Measurements from ENCODE around the gene SNCAIP. TPM values are rescaled to one million over a fixed set of nuclear protein-coding genes. Genes with fewer than 3 reads are reported as not detected.

Gene SNCAIP
- total and polyA plus RNA-seq, 2 experiments from 2014 or later, result 6.1 to 11.9 TPM

DNA sequence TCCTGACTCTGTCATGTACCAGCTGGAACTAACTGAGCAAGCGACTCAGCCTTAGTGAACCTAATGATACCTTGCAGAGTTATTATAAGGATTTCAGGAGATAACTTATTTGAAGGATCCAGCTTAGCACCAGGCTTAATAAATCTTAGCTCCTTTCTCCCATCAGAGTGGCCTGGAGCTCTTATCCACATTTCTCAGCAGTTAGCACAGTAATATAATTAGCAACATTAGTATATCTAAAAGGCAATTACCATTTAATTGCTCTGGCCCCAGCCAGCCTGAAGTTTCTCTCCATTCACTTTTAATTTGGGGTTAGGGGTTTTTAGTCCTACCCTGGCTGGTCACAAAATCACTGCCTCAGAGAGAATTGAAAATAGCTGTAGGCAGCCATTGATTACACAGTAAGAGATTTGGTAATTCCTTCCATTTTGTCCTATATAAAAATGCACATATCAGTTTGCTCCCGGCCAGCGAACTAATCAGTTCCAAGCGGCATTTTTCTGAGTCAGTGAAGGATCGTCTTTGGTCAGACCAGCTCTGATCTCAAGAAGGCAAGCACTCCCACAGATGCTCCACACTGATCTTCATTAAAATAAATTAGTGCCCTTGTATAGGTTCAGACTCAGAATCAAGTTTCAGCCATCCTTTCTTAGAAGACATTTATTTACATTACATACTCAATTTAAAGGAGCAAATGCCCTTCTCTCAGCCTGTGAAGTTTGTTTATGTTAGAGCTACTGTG lies 56.6 kb downstream of the SNCAIP start:
- H3K4me3 ChIP-seq, result peak overlapping the region; percentile 16
- ATAC-seq, result peak; percentile 69
- no peaks in the 10 kb centered on the region for H3K79me2 ChIP-seq (replicated peaks; ENCODE audit: insufficient read depth)
- H3K4me1 ChIP-seq (ENCODE audit: insufficient read depth), result peaks cover 35% of the 10 kb centered on the region
- H3K9me2 ChIP-seq (ENCODE audit: insufficient read depth), result peaks cover 7% of the 10 kb centered on the region; the same call in 1 of the 2 replicates
- 0 out of 2 replicates have a peak, but pooled peaks cover 4% of the 10 kb centered on the region for H3F3A ChIP-seq (replicated peaks; ENCODE audit: low read depth)
- H3K4me2 ChIP-seq, result peak overlapping the region; percentile 72
- no peaks in the 10 kb centered on the region for H3K27me3 ChIP-seq (ENCODE audit: insufficient read depth)
- Mint-ChIP-seq H3K4me1 (peaks cover 26% of the 10 kb centered on the region), H3K9me3 (no peaks in the 10 kb centered on the region), H3K27ac (0 out of 2 replicates have a peak overlapping the region, but pooled peaks have one; percentile 61), H3K4me3 (peak overlapping the region; percentile 27; the same call in 1 of the 3 replicates), H3K36me3 (ENCODE audit: low read depth) (no peaks in the 10 kb centered on the region), H3K27me3 (ENCODE audit: insufficient read depth, low read depth, poor library complexity) (peaks cover 3% of the 10 kb centered on the region)
- H4K20me1 ChIP-seq (replicated peaks; ENCODE audit: insufficient read depth), result no peaks in the 10 kb centered on the region
- H3K36me3 ChIP-seq (ENCODE audit: insufficient read depth), result no peaks in the 10 kb centered on the region
- TF ChIP-seq JUNB (IDR thresholded peaks at IDR 0.05; ENCODE audit: unreplicated experiment), result no peak
- TF ChIP-seq EZH2phosphoT487 (IDR thresholded peaks at IDR 0.05; ENCODE audit: unreplicated experiment), result no peak
- TF ChIP-seq, protein P1, sequence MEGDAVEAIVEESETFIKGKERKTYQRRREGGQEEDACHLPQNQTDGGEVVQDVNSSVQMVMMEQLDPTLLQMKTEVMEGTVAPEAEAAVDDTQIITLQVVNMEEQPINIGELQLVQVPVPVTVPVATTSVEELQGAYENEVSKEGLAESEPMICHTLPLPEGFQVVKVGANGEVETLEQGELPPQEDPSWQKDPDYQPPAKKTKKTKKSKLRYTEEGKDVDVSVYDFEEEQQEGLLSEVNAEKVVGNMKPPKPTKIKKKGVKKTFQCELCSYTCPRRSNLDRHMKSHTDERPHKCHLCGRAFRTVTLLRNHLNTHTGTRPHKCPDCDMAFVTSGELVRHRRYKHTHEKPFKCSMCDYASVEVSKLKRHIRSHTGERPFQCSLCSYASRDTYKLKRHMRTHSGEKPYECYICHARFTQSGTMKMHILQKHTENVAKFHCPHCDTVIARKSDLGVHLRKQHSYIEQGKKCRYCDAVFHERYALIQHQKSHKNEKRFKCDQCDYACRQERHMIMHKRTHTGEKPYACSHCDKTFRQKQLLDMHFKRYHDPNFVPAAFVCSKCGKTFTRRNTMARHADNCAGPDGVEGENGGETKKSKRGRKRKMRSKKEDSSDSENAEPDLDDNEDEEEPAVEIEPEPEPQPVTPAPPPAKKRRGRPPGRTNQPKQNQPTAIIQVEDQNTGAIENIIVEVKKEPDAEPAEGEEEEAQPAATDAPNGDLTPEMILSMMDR (conservative IDR thresholded peaks at IDR 0.05; ENCODE audit: low read depth in 2 of 2), result no peak
- TF ChIP-seq CREB1 (CRISPR knock-in tag; IDR thresholded peaks at IDR 0.05; ENCODE audit: low read depth), result no peak
- TF ChIP-seq ZNF114 (CRISPR knock-in tag; IDR thresholded peaks at IDR 0.05), result no peak
- TF ChIP-seq, protein P2, sequence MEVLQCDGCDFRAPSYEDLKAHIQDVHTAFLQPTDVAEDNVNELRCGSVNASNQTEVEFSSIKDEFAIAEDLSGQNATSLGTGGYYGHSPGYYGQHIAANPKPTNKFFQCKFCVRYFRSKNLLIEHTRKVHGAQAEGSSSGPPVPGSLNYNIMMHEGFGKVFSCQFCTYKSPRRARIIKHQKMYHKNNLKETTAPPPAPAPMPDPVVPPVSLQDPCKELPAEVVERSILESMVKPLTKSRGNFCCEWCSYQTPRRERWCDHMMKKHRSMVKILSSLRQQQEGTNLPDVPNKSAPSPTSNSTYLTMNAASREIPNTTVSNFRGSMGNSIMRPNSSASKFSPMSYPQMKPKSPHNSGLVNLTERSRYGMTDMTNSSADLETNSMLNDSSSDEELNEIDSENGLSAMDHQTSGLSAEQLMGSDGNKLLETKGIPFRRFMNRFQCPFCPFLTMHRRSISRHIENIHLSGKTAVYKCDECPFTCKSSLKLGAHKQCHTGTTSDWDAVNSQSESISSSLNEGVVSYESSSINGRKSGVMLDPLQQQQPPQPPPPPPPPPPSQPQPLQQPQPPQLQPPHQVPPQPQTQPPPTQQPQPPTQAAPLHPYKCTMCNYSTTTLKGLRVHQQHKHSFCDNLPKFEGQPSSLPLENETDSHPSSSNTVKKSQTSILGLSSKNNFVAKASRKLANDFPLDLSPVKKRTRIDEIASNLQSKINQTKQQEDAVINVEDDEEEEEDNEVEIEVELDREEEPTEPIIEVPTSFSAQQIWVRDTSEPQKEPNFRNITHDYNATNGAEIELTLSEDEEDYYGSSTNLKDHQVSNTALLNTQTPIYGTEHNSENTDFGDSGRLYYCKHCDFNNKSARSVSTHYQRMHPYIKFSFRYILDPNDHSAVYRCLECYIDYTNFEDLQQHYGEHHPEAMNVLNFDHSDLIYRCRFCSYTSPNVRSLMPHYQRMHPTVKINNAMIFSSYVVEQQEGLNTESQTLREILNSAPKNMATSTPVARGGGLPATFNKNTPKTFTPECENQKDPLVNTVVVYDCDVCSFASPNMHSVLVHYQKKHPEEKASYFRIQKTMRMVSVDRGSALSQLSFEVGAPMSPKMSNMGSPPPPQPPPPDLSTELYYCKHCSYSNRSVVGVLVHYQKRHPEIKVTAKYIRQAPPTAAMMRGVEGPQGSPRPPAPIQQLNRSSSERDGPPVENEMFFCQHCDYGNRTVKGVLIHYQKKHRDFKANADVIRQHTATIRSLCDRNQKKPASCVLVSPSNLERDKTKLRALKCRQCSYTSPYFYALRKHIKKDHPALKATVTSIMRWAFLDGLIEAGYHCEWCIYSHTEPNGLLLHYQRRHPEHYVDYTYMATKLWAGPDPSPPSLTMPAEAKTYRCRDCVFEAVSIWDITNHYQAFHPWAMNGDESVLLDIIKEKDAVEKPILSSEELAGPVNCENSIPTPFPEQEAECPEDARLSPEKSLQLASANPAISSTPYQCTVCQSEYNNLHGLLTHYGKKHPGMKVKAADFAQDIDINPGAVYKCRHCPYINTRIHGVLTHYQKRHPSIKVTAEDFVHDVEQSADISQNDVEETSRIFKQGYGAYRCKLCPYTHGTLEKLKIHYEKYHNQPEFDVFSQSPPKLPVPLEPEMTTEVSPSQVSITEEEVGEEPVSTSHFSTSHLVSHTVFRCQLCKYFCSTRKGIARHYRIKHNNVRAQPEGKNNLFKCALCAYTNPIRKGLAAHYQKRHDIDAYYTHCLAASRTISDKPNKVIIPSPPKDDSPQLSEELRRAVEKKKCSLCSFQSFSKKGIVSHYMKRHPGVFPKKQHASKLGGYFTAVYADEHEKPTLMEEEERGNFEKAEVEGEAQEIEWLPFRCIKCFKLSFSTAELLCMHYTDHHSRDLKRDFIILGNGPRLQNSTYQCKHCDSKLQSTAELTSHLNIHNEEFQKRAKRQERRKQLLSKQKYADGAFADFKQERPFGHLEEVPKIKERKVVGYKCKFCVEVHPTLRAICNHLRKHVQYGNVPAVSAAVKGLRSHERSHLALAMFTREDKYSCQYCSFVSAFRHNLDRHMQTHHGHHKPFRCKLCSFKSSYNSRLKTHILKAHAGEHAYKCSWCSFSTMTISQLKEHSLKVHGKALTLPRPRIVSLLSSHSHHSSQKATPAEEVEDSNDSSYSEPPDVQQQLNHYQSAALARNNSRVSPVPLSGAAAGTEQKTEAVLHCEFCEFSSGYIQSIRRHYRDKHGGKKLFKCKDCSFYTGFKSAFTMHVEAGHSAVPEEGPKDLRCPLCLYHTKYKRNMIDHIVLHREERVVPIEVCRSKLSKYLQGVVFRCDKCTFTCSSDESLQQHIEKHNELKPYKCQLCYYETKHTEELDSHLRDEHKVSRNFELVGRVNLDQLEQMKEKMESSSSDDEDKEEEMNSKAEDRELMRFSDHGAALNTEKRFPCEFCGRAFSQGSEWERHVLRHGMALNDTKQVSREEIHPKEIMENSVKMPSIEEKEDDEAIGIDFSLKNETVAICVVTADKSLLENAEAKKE (CRISPR knock-in tag; IDR thresholded peaks at IDR 0.05), result no peak
- no peak for TF ChIP-seq EZH2 (IDR thresholded peaks at IDR 0.05; ENCODE audit: low read depth, unreplicated experiment)
- TF ChIP-seq, protein P3, sequence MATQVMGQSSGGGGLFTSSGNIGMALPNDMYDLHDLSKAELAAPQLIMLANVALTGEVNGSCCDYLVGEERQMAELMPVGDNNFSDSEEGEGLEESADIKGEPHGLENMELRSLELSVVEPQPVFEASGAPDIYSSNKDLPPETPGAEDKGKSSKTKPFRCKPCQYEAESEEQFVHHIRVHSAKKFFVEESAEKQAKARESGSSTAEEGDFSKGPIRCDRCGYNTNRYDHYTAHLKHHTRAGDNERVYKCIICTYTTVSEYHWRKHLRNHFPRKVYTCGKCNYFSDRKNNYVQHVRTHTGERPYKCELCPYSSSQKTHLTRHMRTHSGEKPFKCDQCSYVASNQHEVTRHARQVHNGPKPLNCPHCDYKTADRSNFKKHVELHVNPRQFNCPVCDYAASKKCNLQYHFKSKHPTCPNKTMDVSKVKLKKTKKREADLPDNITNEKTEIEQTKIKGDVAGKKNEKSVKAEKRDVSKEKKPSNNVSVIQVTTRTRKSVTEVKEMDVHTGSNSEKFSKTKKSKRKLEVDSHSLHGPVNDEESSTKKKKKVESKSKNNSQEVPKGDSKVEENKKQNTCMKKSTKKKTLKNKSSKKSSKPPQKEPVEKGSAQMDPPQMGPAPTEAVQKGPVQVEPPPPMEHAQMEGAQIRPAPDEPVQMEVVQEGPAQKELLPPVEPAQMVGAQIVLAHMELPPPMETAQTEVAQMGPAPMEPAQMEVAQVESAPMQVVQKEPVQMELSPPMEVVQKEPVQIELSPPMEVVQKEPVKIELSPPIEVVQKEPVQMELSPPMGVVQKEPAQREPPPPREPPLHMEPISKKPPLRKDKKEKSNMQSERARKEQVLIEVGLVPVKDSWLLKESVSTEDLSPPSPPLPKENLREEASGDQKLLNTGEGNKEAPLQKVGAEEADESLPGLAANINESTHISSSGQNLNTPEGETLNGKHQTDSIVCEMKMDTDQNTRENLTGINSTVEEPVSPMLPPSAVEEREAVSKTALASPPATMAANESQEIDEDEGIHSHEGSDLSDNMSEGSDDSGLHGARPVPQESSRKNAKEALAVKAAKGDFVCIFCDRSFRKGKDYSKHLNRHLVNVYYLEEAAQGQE (IDR thresholded peaks at IDR 0.05; ENCODE audit: unreplicated experiment), result no peak
- TF ChIP-seq NANOG (IDR thresholded peaks at IDR 0.05; ENCODE audit: borderline replicate concordance), result no peak
- TF ChIP-seq, protein P4, sequence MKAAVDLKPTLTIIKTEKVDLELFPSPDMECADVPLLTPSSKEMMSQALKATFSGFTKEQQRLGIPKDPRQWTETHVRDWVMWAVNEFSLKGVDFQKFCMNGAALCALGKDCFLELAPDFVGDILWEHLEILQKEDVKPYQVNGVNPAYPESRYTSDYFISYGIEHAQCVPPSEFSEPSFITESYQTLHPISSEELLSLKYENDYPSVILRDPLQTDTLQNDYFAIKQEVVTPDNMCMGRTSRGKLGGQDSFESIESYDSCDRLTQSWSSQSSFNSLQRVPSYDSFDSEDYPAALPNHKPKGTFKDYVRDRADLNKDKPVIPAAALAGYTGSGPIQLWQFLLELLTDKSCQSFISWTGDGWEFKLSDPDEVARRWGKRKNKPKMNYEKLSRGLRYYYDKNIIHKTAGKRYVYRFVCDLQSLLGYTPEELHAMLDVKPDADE (IDR thresholded peaks at IDR 0.05), result no peak
- TF ChIP-seq ZNF331 (CRISPR knock-in tag; IDR thresholded peaks at IDR 0.05; ENCODE audit: low read depth), result no peak
- TF ChIP-seq POLR2AphosphoS5 (IDR thresholded peaks at IDR 0.05; ENCODE audit: low read depth), result no peak
- TF ChIP-seq STAT1 (IDR thresholded peaks at IDR 0.05; ENCODE audit: unreplicated experiment), result no peak
- no peak for DNase-seq (ENCODE audit: low spot score)
- H2AFZ ChIP-seq, result no peak overlapping the region
- peak overlapping the region; percentile 60; the same call in 1 of the 2 replicates for H3K27ac ChIP-seq (ENCODE audit: low read depth)

Measured in GM23338 (cell line).